Measurements from ENCODE around the gene SPATA31D3. TPM values are rescaled to one million over a fixed set of nuclear protein-coding genes. Genes with fewer than 3 reads are reported as not detected.
"Not testable (repeated sequence)": the region's sequence is repeated elsewhere in the genome, so short reads cannot be mapped to it uniquely, and the experiment has no call there.

Gene SPATA31D3
- total and polyA plus RNA-seq, 2 donors (not counting 1 experiment from before 2014, with no cell fraction given) = not detected

DNA sequence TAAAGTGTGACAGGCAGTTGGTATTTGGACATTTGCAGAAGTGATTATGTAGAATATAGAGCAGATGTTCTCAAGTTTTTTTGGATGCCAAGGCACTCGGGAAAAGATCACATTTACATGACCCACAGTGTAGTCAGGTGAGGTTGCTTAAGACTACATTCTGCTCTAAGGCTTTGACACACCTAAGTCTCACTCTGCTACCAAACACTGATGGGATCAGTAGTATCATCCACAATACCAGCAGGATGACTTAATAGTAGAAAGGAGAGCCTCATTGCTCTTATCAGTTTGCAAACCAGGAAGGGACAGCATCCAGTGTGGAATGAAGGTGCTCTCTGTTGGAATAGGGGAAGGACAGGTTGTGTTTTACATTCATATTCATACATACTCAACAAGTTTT is 42.8 kb downstream of the SPATA31D3 start:
- Histone ChIP-seq H2AFZ (ENCODE audit: low read length) (no peak overlapping the region), H3K9ac (ENCODE audit: insufficient read depth, low read length) (no peak overlapping the region), H3K79me2 (ENCODE audit: control insufficient read depth, insufficient read depth, low read length) (no peaks in the 10 kb centered on the region), H3K4me3 (replicated peaks in 1 of 4; ENCODE audit: control extremely low read depth in 1 of 4, insufficient read depth in 1 of 4, low read depth in 3 of 4, low read length in 4 of 4) (no peak overlapping the region), H3K36me3 (ENCODE audit: control insufficient read depth, insufficient read depth, low read length) (no peaks in the 10 kb centered on the region), H3K27me3 (ENCODE audit: control insufficient read depth, insufficient read depth, low read length) (no peaks in the 10 kb centered on the region), H3K4me1 (ENCODE audit: control insufficient read depth, extremely low read depth, insufficient read depth, low read length) (no peaks in the 10 kb centered on the region), H3K27ac (ENCODE audit: insufficient read depth, low read length) (no peak overlapping the region), H3K4me2 (ENCODE audit: extremely low read depth, insufficient read depth, low read length) (no peak overlapping the region), H3K9me3 (ENCODE audit: control insufficient read depth, insufficient read depth, low read depth, low read length) (no peaks in the 10 kb centered on the region), H4K20me1 (ENCODE audit: control insufficient read depth, extremely low read depth, insufficient read depth, low read length) (no peaks in the 10 kb centered on the region)
- TF ChIP-seq, protein P1, sequence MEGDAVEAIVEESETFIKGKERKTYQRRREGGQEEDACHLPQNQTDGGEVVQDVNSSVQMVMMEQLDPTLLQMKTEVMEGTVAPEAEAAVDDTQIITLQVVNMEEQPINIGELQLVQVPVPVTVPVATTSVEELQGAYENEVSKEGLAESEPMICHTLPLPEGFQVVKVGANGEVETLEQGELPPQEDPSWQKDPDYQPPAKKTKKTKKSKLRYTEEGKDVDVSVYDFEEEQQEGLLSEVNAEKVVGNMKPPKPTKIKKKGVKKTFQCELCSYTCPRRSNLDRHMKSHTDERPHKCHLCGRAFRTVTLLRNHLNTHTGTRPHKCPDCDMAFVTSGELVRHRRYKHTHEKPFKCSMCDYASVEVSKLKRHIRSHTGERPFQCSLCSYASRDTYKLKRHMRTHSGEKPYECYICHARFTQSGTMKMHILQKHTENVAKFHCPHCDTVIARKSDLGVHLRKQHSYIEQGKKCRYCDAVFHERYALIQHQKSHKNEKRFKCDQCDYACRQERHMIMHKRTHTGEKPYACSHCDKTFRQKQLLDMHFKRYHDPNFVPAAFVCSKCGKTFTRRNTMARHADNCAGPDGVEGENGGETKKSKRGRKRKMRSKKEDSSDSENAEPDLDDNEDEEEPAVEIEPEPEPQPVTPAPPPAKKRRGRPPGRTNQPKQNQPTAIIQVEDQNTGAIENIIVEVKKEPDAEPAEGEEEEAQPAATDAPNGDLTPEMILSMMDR (conservative IDR thresholded peaks at IDR 0.05 in 1 of 2, IDR thresholded peaks at IDR 0.05 in 1 of 2; ENCODE audit: low read depth in 1 of 2, low read length in 2 of 2) = no peak
- TF ChIP-seq EZH2 (IDR thresholded peaks at IDR 0.05; ENCODE audit: low read length, missing control alignments) = no peak
- DNase-seq (ENCODE audit: low read depth in 2 of 2) = no peak

DNA sequence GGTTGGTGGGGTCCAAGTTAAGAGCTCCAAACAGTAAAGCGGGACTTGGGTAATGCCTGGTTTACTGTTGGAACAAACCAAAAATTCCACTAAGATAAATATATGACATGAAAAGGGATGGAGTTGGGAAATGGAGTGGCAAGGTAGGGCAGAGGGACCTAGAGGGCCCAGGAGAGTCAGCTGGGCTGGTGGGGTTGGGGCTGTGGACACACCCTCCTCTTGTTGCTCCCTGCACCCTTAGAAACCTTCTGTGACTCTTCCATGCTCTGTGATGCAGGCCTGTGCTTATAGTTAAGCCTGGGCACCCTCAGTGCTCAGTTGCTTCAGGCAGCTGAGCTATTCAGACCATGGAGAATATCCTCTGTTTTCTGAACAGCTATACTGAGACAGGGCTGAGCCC is 45.2 kb downstream of the SPATA31D3 start, which contains the start of gene SPATA31D1:
SPATA31D1 (plus strand) TSS at position 301 of the 400 bp plus-strand sequence; CDS start at position 348, 47 bp downstream.
- H3K36me3 ChIP-seq (ENCODE audit: control insufficient read depth, insufficient read depth, low read length) = not testable (repeated sequence)

DNA sequence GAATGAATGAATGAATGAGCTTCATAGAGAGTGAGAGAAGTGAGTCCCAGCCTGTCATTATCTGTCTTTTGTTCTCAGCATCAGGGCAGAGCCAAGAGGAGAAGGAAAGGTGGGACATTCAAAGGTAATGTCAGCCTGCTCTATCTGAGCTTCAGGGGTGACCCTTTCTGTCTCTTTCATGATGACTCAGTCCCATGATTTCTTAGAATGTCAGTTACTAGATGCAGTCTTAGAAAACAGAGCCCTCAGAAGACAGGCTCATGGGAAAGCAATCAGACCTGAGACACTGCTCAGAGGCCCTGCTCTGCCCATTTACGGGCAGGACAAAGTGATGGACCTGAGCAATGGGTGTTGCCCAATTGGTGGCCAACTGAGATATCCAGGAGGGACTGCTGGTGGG is 46.4 kb downstream of the SPATA31D3 start:
- DNase-seq (ENCODE audit: low read depth in 2 of 2) = no peak
- Histone ChIP-seq H3K4me1 (ENCODE audit: control insufficient read depth, extremely low read depth, insufficient read depth, low read length) (no peaks in the 10 kb centered on the region), H3K27me3 (ENCODE audit: control insufficient read depth, insufficient read depth, low read length) (no peaks in the 10 kb centered on the region), H3K4me3 (replicated peaks in 1 of 4; ENCODE audit: control extremely low read depth in 1 of 4, insufficient read depth in 1 of 4, low read depth in 3 of 4, low read length in 4 of 4) (no peak overlapping the region), H2AFZ (ENCODE audit: low read length) (no peak overlapping the region), H3K9me3 (ENCODE audit: control insufficient read depth, insufficient read depth, low read depth, low read length) (no peaks in the 10 kb centered on the region), H3K9ac (ENCODE audit: insufficient read depth, low read length) (no peak overlapping the region), H3K27ac (ENCODE audit: insufficient read depth, low read length) (no peak overlapping the region), H3K4me2 (ENCODE audit: extremely low read depth, insufficient read depth, low read length) (no peak overlapping the region), H3K36me3 (ENCODE audit: control insufficient read depth, insufficient read depth, low read length) (no peaks in the 10 kb centered on the region), H4K20me1 (ENCODE audit: control insufficient read depth, extremely low read depth, insufficient read depth, low read length) (no peaks in the 10 kb centered on the region), H3K79me2 (ENCODE audit: control insufficient read depth, insufficient read depth, low read length) (no peaks in the 10 kb centered on the region)
- no peak for TF ChIP-seq EZH2 (IDR thresholded peaks at IDR 0.05; ENCODE audit: low read length, missing control alignments)
- TF ChIP-seq, protein P1 (conservative IDR thresholded peaks at IDR 0.05 in 1 of 2, IDR thresholded peaks at IDR 0.05 in 1 of 2; ENCODE audit: low read depth in 1 of 2, low read length in 2 of 2) = no peak

More for the DNA sequence above, 45.2 kb downstream of the SPATA31D3 start, which contains the start of gene SPATA31D1:
- not testable (repeated sequence) for H3K4me1 ChIP-seq (ENCODE audit: control insufficient read depth, extremely low read depth, insufficient read depth, low read length); H2AFZ ChIP-seq (ENCODE audit: low read length); H3K79me2 ChIP-seq (ENCODE audit: control insufficient read depth, insufficient read depth, low read length); H3K4me3 ChIP-seq (replicated peaks in 1 of 4; ENCODE audit: control extremely low read depth in 1 of 4, insufficient read depth in 1 of 4, low read depth in 3 of 4, low read length in 4 of 4); H3K9ac ChIP-seq (ENCODE audit: insufficient read depth, low read length); H3K4me2 ChIP-seq (ENCODE audit: extremely low read depth, insufficient read depth, low read length); H3K27me3 ChIP-seq (ENCODE audit: control insufficient read depth, insufficient read depth, low read length); H3K27ac ChIP-seq (ENCODE audit: insufficient read depth, low read length); H4K20me1 ChIP-seq (ENCODE audit: control insufficient read depth, extremely low read depth, insufficient read depth, low read length); H3K9me3 ChIP-seq (ENCODE audit: control insufficient read depth, insufficient read depth, low read depth, low read length); DNase-seq (ENCODE audit: low read depth in 2 of 2)
